Mucosa of stomach (tissue), 1 donor: ENCODE measurements around the gene SARM1.
"Not testable (repeated sequence)": the region's sequence is repeated elsewhere in the genome, so short reads cannot be mapped to it uniquely, and the experiment has no call there.

ENCODE experiments used
- H3K27me3 ChIP-seq: one replicate; pipeline ENCODE4 v1.7.0; 2013; ENCODE audit warnings: mild to moderate bottlenecking, low read length; ENCODE audit not compliant: control insufficient read depth, insufficient read depth
- H3K36me3 ChIP-seq: one replicate; pipeline ENCODE4 v1.7.0; 2013; ENCODE audit warnings: low read length; ENCODE audit not compliant: control insufficient read depth, insufficient read depth
- H3K4me1 ChIP-seq: one replicate; pipeline ENCODE4 v1.7.0; 2013; ENCODE audit warnings: mild to moderate bottlenecking, low read length; ENCODE audit not compliant: control insufficient read depth, insufficient read depth
- H3K4me3 ChIP-seq: one replicate; pipeline ENCODE4 v1.7.0; 2013; ENCODE audit warnings: low read length
- H3K9ac ChIP-seq: one replicate; pipeline ENCODE4 v1.7.0; 2013; ENCODE audit warnings: mild to moderate bottlenecking, low read length, moderate library complexity
- H3K9me3 ChIP-seq: one replicate; pipeline ENCODE4 v1.7.0; 2013; ENCODE audit warnings: mild to moderate bottlenecking, low read length, moderate library complexity; ENCODE audit not compliant: control insufficient read depth
- donor health status: Pancreatic carcinoma.

SARM1 gene

GRCh38 chr17:28334171-28334570, 37.3 kb upstream of the SARM1 start:
- Histone ChIP-seq H3K36me3 (peaks cover 13% of the 10 kb centered on the region), H3K9ac (peak overlapping the region; percentile 75), H3K9me3 (no peaks in the 10 kb centered on the region), H3K27me3 (no peaks in the 10 kb centered on the region), H3K4me3 (peak overlapping the region; percentile 86), H3K4me1 (peaks cover 19% of the 10 kb centered on the region)

- Histone ChIP-seq H3K27me3 (no peaks in the 10 kb centered on the region), H3K9me3 (no peaks in the 10 kb centered on the region), H3K36me3 (peaks cover 13% of the 10 kb centered on the region), H3K4me3 (peak overlapping the region; percentile 86), H3K9ac (peak overlapping the region; percentile 75), H3K4me1 (peaks cover 19% of the 10 kb centered on the region)
These were observed 36.8 kb upstream of the SARM1 start for GRCh38 chr17:28334666-28335200.

GRCh38 chr17:28335201-28335958, 36.1 kb upstream of the SARM1 start, which contains the start of the genes IFT20 and TNFAIP1:
Gene IFT20, minus strand, starts transcription at chr17:28335472. Its CDS starts 3,487 bp downstream, at chr17:28331985.
Gene TNFAIP1, plus strand, starts transcription at chr17:28335761. Its CDS starts 3,761 bp downstream, at chr17:28339522.
- Histone ChIP-seq H3K9ac (peak within 1 kb of the TSS; percentile 75), H3K36me3 (peaks cover 13% of the 10 kb centered on the region), H3K4me3 (peak within 1 kb of the TSS; percentile 86), H3K27me3 (no peaks in the 10 kb centered on the region), H3K4me1 (peaks cover 19% of the 10 kb centered on the region), H3K9me3 (no peaks in the 10 kb centered on the region)

- no peaks in the 10 kb centered on the region for H3K27me3 ChIP-seq
- H3K36me3 ChIP-seq: peaks cover 11% of the 10 kb centered on the region
- no peaks in the 10 kb centered on the region for H3K9me3 ChIP-seq
- peaks cover 19% of the 10 kb centered on the region for H3K4me1 ChIP-seq
- peak overlapping the region; percentile 75 for H3K9ac ChIP-seq
- peak overlapping the region; percentile 62 for H3K4me3 ChIP-seq
These were observed 35.3 kb upstream of the SARM1 start for GRCh38 chr17:28335959-28336871.

- Histone ChIP-seq H3K27me3 (no peaks in the 10 kb centered on the region), H3K36me3 (peaks cover 14% of the 10 kb centered on the region), H3K9ac (no peak overlapping the region), H3K4me3 (no peak overlapping the region), H3K4me1 (peaks cover 19% of the 10 kb centered on the region), H3K9me3 (no peaks in the 10 kb centered on the region)
These were observed 33.3 kb upstream of the SARM1 start for GRCh38 chr17:28338056-28338768.

GRCh38 chr17:28338769-28339212, 32.7 kb upstream of the SARM1 start:
- H3K27me3 ChIP-seq, H3K9ac ChIP-seq, H3K4me3 ChIP-seq, H3K9me3 ChIP-seq: not testable (repeated sequence)
- peaks cover 16% of the 10 kb centered on the region for H3K4me1 ChIP-seq
- H3K36me3 ChIP-seq: peaks cover 14% of the 10 kb centered on the region

GRCh38 chr17:28339431-28339830, 32.1 kb upstream of the SARM1 start:
- H3K27me3 ChIP-seq: no peaks in the 10 kb centered on the region
- H3K9me3 ChIP-seq: no peaks in the 10 kb centered on the region
- H3K4me3 ChIP-seq: no peak overlapping the region
- peaks cover 14% of the 10 kb centered on the region for H3K36me3 ChIP-seq
- H3K4me1 ChIP-seq: peaks cover 9% of the 10 kb centered on the region
- H3K9ac ChIP-seq: no peak overlapping the region

GRCh38 chr17:28340374-28340773, 31.1 kb upstream of the SARM1 start:
- Histone ChIP-seq H3K36me3 (peaks cover 14% of the 10 kb centered on the region), H3K4me1 (peaks cover 6% of the 10 kb centered on the region), H3K9ac (no peak overlapping the region)

GRCh38 chr17:28341516-28341915, 30.0 kb upstream of the SARM1 start:
- H3K4me3 ChIP-seq: no peak overlapping the region
- H3K4me1 ChIP-seq: peaks cover 5% of the 10 kb centered on the region
- H3K27me3 ChIP-seq: no peaks in the 10 kb centered on the region

More at GRCh38 chr17:28340374-28340773, 31.1 kb upstream of the SARM1 start:
- H3K9me3 ChIP-seq: no peaks in the 10 kb centered on the region
- H3K4me3 ChIP-seq: no peak overlapping the region
- H3K27me3 ChIP-seq: no peaks in the 10 kb centered on the region

GRCh38 chr17:28342313-28342712, 29.2 kb upstream of the SARM1 start:
- Histone ChIP-seq H3K36me3 (peaks cover 20% of the 10 kb centered on the region), H3K9me3 (no peaks in the 10 kb centered on the region), H3K9ac (no peak overlapping the region), H3K4me1 (no peaks in the 10 kb centered on the region), H3K27me3 (no peaks in the 10 kb centered on the region), H3K4me3 (no peak overlapping the region)

More at GRCh38 chr17:28341516-28341915, 30.0 kb upstream of the SARM1 start:
- no peaks in the 10 kb centered on the region for H3K9me3 ChIP-seq
- peaks cover 20% of the 10 kb centered on the region for H3K36me3 ChIP-seq
- no peak overlapping the region for H3K9ac ChIP-seq

- Histone ChIP-seq H3K9me3 (no peaks in the 10 kb centered on the region), H3K27me3 (no peaks in the 10 kb centered on the region), H3K4me1 (no peaks in the 10 kb centered on the region), H3K4me3 (no peak overlapping the region), H3K36me3 (peaks cover 20% of the 10 kb centered on the region), H3K9ac (no peak overlapping the region)
These were observed 28.0 kb upstream of the SARM1 start for GRCh38 chr17:28343491-28343932.
